RWPE2 (cell line): ENCODE results near the gene RGS17.
"Not testable (repeated sequence)": the region's sequence is repeated elsewhere in the genome, so short reads cannot be mapped to it uniquely, and the experiment has no call there.

Source experiments
- ATAC-seq: fragments of 200-7000 bp; cut with Tn5 transposase; 3 replicates; pipeline ENCODE4 v1.9.1; 2021; ENCODE audit warnings: low read depth
- DNase-seq: peaks from one replicate; pipeline ENCODE4 v3.0.0-alpha.2; 2020; ENCODE audit warnings: low spot score
- H3K27ac ChIP-seq: fragments of 450-650 bp; 2 replicates; pipeline ENCODE4 v1.5.1; 2017; ENCODE audit warnings: mild to moderate bottlenecking; ENCODE audit not compliant: poor library complexity, severe bottlenecking
- H3K27me3 ChIP-seq: fragments of 250-450 bp; sonication (Bioruptor Pico); 2 replicates; pipeline ENCODE4 v1.5.1; 2021; ENCODE audit warnings: mild to moderate bottlenecking, moderate library complexity; ENCODE audit not compliant: insufficient read depth, poor library complexity, severe bottlenecking
- H3K36me3 ChIP-seq: fragments of 250-450 bp; sonication (Bioruptor Pico); 2 replicates; pipeline ENCODE4 v1.5.1; 2020; ENCODE audit warnings: low read depth, mild to moderate bottlenecking, moderate library complexity
- H3K4me1 ChIP-seq: fragments of 250-450 bp; sonication (Bioruptor Pico); 2 replicates; pipeline ENCODE4 v1.5.1; 2021; ENCODE audit warnings: mild to moderate bottlenecking, moderate library complexity; ENCODE audit not compliant: insufficient read depth, poor library complexity, severe bottlenecking
- H3K4me3 ChIP-seq: fragments of 250-450 bp; sonication (Bioruptor Pico); 2 replicates; pipeline ENCODE4 v1.5.1; 2021; ENCODE audit warnings: mild to moderate bottlenecking, moderate library complexity; ENCODE audit not compliant: severe bottlenecking
- H3K9me3 ChIP-seq: fragments of 250-450 bp; sonication (Bioruptor Pico); 2 replicates; pipeline ENCODE4 v1.5.1; 2021; ENCODE audit warnings: mild to moderate bottlenecking, moderate library complexity; ENCODE audit not compliant: severe bottlenecking
- CTCF ChIP-seq: fragments of 450-650 bp; IDR thresholded peaks from one replicate; pipeline ENCODE4 v1.5.1; 2017; ENCODE audit warnings: mild to moderate bottlenecking, moderate library complexity; ENCODE audit not compliant: poor library complexity, severe bottlenecking

Gene RGS17

DNA sequence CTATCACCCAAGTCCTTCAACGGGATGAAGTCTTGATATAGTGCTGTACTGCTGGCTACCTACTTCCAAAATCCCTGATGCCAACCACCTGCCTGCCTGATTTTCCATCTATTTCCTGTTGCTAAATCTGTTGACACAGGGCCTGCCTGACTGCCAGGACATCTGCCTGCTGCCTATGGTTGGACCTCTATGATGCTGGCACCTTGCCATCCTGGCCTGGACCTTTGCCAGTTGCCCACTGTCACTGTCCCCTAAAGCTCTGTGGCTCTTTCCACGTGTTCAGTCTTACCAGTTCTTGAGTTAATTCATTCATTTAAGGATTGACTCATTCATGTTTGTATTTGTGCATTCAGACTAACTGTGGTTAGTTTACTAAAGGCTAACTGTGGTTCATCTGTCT, 9.2 kb upstream of the RGS17 start:
- no peak for ATAC-seq
- H3K4me1 ChIP-seq = no peaks in the 10 kb centered on the region
- DNase-seq = no peak

DNA sequence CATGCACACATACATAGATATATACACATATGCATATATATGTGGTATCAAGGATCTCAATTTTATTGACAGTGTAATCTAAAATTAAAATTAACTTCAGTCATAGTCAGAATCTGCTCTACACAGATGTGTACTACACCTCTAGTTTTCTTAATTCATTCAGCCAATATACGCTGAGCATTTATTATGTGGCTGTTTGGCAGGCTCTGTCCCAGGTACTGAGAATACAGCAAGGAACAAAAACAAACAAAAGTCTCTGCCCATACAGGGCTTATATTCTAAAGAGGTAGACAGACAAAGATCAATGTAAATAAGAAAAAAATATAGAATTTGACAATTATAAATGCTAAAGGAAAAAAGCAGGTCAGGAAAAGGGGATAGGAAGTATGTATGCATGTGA, 7.8 kb upstream of the RGS17 start:
- no peak for TF ChIP-seq CTCF
- Histone ChIP-seq H3K4me3 (no peak overlapping the region), H3K27ac (no peak overlapping the region), H3K4me1 (no peaks in the 10 kb centered on the region), H3K36me3 (no peaks in the 10 kb centered on the region), H3K9me3 (no peaks in the 10 kb centered on the region), H3K27me3 (no peaks in the 10 kb centered on the region)
- DNase-seq = no peak
- ATAC-seq = no peak

More for the DNA sequence above, 9.2 kb upstream of the RGS17 start:
- H3K27me3 ChIP-seq = no peaks in the 10 kb centered on the region
- H3K9me3 ChIP-seq = no peaks in the 10 kb centered on the region
- no peak overlapping the region for H3K4me3 ChIP-seq
- no peaks in the 10 kb centered on the region for H3K36me3 ChIP-seq
- H3K27ac ChIP-seq = no peak overlapping the region
- TF ChIP-seq CTCF = no peak

- no peak for TF ChIP-seq CTCF
- H3K9me3 ChIP-seq = no peaks in the 10 kb centered on the region
- no peak overlapping the region for H3K27ac ChIP-seq
- no peaks in the 10 kb centered on the region for H3K4me1 ChIP-seq
- no peak for DNase-seq
- H3K27me3 ChIP-seq = no peaks in the 10 kb centered on the region
- no peaks in the 10 kb centered on the region for H3K36me3 ChIP-seq
- H3K4me3 ChIP-seq = no peak overlapping the region
- no peak for ATAC-seq
Observed at GRCh38 chr6:153135681-153136080, 4.6 kb upstream of the RGS17 start.

DNA sequence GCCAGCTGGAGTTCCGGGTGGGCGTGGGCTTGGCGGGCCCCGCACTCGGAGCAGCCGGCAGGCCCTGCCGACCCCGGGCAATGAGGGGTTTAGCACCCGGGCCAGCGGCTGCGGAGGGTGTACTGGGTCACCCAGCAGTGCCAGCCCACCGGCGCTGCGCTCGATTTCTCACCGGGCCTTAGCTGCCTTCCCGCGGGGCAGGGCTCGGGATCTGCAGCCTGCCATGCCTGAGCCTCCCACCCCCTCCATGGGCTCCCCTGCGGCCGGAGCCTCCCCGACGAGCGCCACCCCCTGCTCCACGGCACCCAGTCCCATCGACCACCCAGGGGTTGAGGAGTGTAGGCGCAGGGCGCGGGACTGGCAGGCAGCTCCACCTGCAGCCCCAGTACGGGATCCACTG, 2.6 kb upstream of the RGS17 start:
- not testable (repeated sequence) for H3K27me3 ChIP-seq, H3K4me3 ChIP-seq, ATAC-seq, DNase-seq, H3K36me3 ChIP-seq, H3K9me3 ChIP-seq, H3K4me1 ChIP-seq, H3K27ac ChIP-seq

- Histone ChIP-seq H3K27me3 (no peaks in the 10 kb centered on the region), H3K36me3 (no peaks in the 10 kb centered on the region), H3K27ac (peak overlapping the region; percentile 38), H3K4me3 (peak overlapping the region; percentile 67), H3K4me1 (peaks cover 5% of the 10 kb centered on the region), H3K9me3 (no peaks in the 10 kb centered on the region)
- ATAC-seq = peak; percentile 53
- no peak for TF ChIP-seq CTCF
- no peak for DNase-seq
Observed at GRCh38 chr6:153130515-153131036, 506 bp downstream of the RGS17 start.
